ENCODE results near the gene RPS2.

DNA sequence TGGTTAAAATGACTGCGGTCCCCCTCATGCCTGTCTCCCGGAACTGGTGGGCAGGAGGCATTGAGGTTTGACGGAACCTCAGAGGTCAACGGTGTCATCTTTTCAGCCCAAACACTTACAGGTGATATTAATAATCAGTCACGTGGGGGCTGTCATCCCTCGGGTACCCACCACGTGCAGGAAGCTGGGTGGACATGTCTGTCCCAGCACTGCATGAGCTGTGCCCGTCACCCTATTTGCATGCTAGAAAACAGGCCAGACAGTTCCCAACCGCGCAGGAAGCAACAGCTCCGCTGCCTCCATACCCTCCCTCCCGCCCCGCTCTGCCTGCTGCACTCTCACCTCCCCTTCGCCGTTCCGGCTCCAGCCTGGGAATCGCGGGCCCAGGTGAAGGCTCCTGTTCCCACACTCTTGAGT lies 26.5 kb upstream of the RPS2 start:
- TF ChIP-seq, protein P1, sequence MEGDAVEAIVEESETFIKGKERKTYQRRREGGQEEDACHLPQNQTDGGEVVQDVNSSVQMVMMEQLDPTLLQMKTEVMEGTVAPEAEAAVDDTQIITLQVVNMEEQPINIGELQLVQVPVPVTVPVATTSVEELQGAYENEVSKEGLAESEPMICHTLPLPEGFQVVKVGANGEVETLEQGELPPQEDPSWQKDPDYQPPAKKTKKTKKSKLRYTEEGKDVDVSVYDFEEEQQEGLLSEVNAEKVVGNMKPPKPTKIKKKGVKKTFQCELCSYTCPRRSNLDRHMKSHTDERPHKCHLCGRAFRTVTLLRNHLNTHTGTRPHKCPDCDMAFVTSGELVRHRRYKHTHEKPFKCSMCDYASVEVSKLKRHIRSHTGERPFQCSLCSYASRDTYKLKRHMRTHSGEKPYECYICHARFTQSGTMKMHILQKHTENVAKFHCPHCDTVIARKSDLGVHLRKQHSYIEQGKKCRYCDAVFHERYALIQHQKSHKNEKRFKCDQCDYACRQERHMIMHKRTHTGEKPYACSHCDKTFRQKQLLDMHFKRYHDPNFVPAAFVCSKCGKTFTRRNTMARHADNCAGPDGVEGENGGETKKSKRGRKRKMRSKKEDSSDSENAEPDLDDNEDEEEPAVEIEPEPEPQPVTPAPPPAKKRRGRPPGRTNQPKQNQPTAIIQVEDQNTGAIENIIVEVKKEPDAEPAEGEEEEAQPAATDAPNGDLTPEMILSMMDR (IDR thresholded peaks at IDR 0.05): no peak
- no peak for TF ChIP-seq ZFX (IDR thresholded peaks at IDR 0.05; ENCODE audit: borderline replicate concordance)
